LNCaP clone FGC (cell line): ENCODE data around the gene MAD1L1.
"Not testable (repeated sequence)": the region's sequence is repeated elsewhere in the genome, so short reads cannot be mapped to it uniquely, and the experiment has no call there.

ENCODE experiments used
- DNase-seq: peaks from one replicate; pipeline ENCODE4 v3.0.0-alpha.2; 2011; ENCODE audit warnings: low read depth
- H3K4me3 ChIP-seq: 2 replicates; pipeline ENCODE4 v1.5.1; 2011; ENCODE audit warnings: mild to moderate bottlenecking, low read depth, low read length, control low read depth
- CTCF ChIP-seq: IDR thresholded peaks from 2 replicates; pipeline ENCODE4 v1.5.1; 2012; ENCODE audit warnings: mild to moderate bottlenecking; ENCODE audit not compliant: control insufficient read depth, insufficient read depth; ENCODE audit errors: extremely low read depth

Gene MAD1L1

GRCh38 chr7:2037808-2038522 is 194.8 kb downstream of the MAD1L1 start:
- DNase-seq = no peak
- H3K4me3 ChIP-seq = no peak overlapping the region
- no peak for TF ChIP-seq CTCF

- no peak for DNase-seq
- TF ChIP-seq CTCF = no peak
- H3K4me3 ChIP-seq = no peak overlapping the region
Measured at GRCh38 chr7:2037301-2037807, 195.4 kb downstream of the MAD1L1 start.

GRCh38 chr7:2036786-2037185 is 196.0 kb downstream of the MAD1L1 start:
- TF ChIP-seq CTCF = no peak
- no peak overlapping the region for H3K4me3 ChIP-seq
- DNase-seq = no peak

- not testable (repeated sequence) for DNase-seq, H3K4me3 ChIP-seq
Measured at GRCh38 chr7:2036201-2036600, 196.5 kb downstream of the MAD1L1 start.

GRCh38 chr7:2034291-2035201 is 198.2 kb downstream of the MAD1L1 start:
- DNase-seq = no peak
- TF ChIP-seq CTCF = no peak
- no peak overlapping the region for H3K4me3 ChIP-seq

- no peak for DNase-seq
- H3K4me3 ChIP-seq = no peak overlapping the region
- no peak for TF ChIP-seq CTCF
Measured at GRCh38 chr7:2033586-2034135, 199.1 kb downstream of the MAD1L1 start.

GRCh38 chr7:2032876-2033407 is 199.8 kb downstream of the MAD1L1 start:
- no peak for DNase-seq
- no peak overlapping the region for H3K4me3 ChIP-seq
- TF ChIP-seq CTCF = no peak
